Astrocyte of the spinal cord (primary cell): ENCODE measurements around the gene EVA1C.

Experiments used
- DNase-seq: peaks from one replicate; pipeline ENCODE4 v3.0.0; 2011; ENCODE audit warnings: low read depth, low spot score
- H3K4me3 ChIP-seq: 2 replicates; pipeline ENCODE4 v1.5.1; 2011; ENCODE audit warnings: low read depth, mild to moderate bottlenecking, low read length, moderate library complexity
- CTCF ChIP-seq: IDR thresholded peaks from 2 replicates; pipeline ENCODE4 v1.5.1; 2012; ENCODE audit warnings: low read depth, mild to moderate bottlenecking, low read length, inconsistent platforms
- in situ Hi-C: cut with HindIII; loops from 2 replicates; pipeline ENCODE4 v1.10.0; 2017; ENCODE audit warnings: low sequenced_read_pairs

The EVA1C gene

DNA sequence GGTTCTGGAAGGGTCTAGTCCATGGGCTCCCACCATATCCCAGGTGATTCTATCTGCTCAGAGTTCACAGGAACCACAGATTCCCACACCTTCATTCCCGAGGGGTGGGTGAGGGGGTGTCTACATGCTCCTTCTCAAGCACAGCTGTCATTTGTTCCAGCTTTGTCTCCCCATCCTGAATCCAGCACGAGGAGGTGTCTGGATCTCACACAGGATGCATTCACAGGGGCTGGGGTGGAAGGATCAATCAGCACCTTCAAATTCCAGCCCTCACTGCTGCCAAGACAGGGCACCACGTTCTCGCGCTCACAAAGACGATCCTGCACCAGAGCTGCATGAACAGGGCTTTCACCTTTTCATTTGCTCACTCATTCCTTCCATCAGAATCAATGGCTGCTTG, 120.1 kb downstream of the EVA1C start:
- in situ Hi-C loops: no loop called here

DNA sequence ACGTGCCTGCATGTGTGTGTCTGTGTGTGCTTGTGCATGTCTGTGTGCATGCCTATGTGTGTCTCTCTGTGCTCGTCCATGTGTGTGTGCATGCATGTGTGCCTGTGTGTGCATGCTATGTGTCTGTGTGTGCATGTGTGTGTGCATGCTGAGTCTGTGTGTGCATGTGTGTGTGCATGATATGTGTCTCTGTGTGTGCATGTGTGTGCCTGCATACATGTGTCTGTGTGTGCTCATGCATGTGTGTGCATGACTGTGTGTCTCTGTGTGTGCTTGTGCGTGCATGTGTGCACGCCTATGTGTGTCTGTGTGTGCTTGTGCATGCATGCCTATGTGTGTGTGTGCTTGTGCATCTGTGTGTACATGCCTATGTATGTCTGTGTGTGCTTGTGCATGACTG, 120.5 kb downstream of the EVA1C start:
- in situ Hi-C loops: no loop called here
- no peak overlapping the region for H3K4me3 ChIP-seq
- no peak for DNase-seq

More for the DNA sequence above, 120.1 kb downstream of the EVA1C start:
- DNase-seq: no peak
- TF ChIP-seq CTCF: no peak
- no peak overlapping the region for H3K4me3 ChIP-seq

GRCh38 chr21:32533611-32534010, 121.1 kb downstream of the EVA1C start:
- DNase-seq: no peak
- no peak for TF ChIP-seq CTCF
- H3K4me3 ChIP-seq: no peak overlapping the region
- in situ Hi-C loops: no loop called here

More for the DNA sequence above, 120.5 kb downstream of the EVA1C start:
- no peak for TF ChIP-seq CTCF

DNA sequence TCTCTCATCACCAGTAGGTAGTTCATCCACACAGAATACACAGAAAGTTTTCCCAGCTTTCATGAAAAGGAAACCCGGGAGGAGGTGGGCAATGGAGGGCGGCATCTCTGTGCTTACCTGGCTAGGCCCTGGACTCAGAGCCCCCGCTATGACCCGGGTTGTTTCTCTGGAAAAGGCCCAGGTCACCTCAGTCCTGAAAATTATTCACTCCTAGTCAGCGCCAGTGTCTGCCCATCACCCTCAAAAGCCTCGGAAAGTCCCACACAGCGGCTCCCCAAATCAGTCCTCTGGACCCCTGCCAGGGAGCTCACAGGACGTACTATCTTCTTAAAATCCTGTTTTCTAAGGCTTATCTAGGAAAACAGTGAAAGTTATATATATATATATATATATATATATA, 121.6 kb downstream of the EVA1C start:
- TF ChIP-seq CTCF: no peak
- in situ Hi-C loops: no loop called here
- no peak for DNase-seq
- no peak overlapping the region for H3K4me3 ChIP-seq

DNA sequence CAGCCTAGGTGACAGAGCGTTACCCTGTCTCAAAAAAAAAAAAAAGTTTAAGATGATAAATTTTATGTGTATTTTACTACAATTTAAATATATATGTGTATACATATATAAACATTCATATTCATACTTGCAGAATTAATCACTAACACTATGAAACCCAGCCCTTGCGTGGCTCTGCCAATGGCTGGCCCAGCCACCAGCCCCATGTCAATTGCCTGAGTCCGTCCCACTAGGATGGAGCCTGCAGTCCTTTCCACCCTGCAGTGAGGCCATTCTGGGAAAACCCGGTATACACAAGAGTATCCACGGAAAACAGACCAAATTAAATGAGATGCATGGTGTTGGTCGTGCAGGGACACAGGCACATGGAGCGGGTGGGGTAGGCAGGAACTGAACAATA, 123.1 kb downstream of the EVA1C start:
- no peak overlapping the region for H3K4me3 ChIP-seq
- DNase-seq: no peak
- no peak for TF ChIP-seq CTCF
- in situ Hi-C loops: no loop called here

GRCh38 chr21:32537569-32537881, 125.0 kb downstream of the EVA1C start:
- DNase-seq: no peak
- no peak for TF ChIP-seq CTCF
- in situ Hi-C loops: no loop called here
- no peak overlapping the region for H3K4me3 ChIP-seq

DNA sequence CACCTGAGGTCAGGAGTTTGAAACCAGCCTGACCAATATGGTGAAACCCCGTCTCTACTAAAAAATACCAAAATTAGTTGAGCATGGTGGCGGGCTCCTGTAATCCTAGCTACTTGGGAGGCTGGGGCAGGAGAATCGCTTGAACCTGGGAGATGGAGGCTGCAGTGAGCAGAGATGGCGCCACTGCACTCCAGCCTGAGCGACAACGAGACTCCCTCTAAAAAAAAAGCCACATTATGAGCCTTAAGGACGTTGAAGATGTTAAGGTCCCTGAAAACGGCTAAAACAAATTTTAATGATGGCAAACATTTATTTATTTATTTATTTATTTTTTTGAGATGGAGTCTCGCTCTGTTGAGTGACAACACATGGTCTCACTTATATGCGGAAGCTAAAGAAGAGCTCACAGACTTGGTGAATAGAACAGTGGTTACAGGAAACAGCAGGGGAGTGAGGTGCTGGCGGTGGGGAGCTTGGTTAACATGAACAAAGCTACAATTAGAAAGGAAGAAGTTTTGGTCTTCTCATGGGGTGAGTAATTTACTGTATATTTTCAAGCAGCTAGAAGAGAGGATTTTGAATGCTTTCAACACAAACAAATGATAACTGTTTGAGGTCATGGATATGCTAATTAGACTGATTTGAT, 125.8 kb downstream of the EVA1C start:
- in situ Hi-C loops: no loop called here
- no peak for DNase-seq
- TF ChIP-seq CTCF: no peak
- H3K4me3 ChIP-seq: no peak overlapping the region
